Putamen (tissue), 1 donor: ENCODE data around the gene ARMC9.
"Not testable (repeated sequence)": the region's sequence is repeated elsewhere in the genome, so short reads cannot be mapped to it uniquely, and the experiment has no call there.

Experiments
- DNase-seq: peaks from one replicate; pipeline ENCODE4 v3.0.0-alpha.2; 2016; ENCODE audit warnings: low spot score

The ARMC9 gene

GRCh38 chr2:231244382-231245248, 46.2 kb downstream of the ARMC9 start:
- DNase-seq, result no peak

- DNase-seq, result no peak
Measured at GRCh38 chr2:231245249-231246094, 47.0 kb downstream of the ARMC9 start.

- no peak for DNase-seq
Measured at GRCh38 chr2:231246171-231246842, 47.9 kb downstream of the ARMC9 start.

GRCh38 chr2:231250146-231250545, 51.7 kb downstream of the ARMC9 start:
- no peak for DNase-seq

GRCh38 chr2:231250698-231251097, 52.3 kb downstream of the ARMC9 start:
- DNase-seq, result no peak

GRCh38 chr2:231253292-231253691, 54.9 kb downstream of the ARMC9 start:
- DNase-seq, result not testable (repeated sequence)

GRCh38 chr2:231256494-231256893, 58.1 kb downstream of the ARMC9 start:
- no peak for DNase-seq

GRCh38 chr2:231257763-231258162, 59.3 kb downstream of the ARMC9 start:
- DNase-seq, result no peak

- DNase-seq, result no peak
Measured at GRCh38 chr2:231258701-231259100, 60.3 kb downstream of the ARMC9 start.

GRCh38 chr2:231259104-231259503, 60.7 kb downstream of the ARMC9 start:
- no peak for DNase-seq

GRCh38 chr2:231260442-231261208, 62.2 kb downstream of the ARMC9 start:
- DNase-seq, result no peak

- DNase-seq, result no peak
Measured at GRCh38 chr2:231263118-231263831, 64.8 kb downstream of the ARMC9 start.

- DNase-seq, result no peak
Measured at GRCh38 chr2:231270221-231271114, 72.0 kb downstream of the ARMC9 start.

- no peak for DNase-seq
Measured at GRCh38 chr2:231272991-231273390, 74.6 kb downstream of the ARMC9 start.

- no peak for DNase-seq
Measured at GRCh38 chr2:231276987-231277386, 78.6 kb downstream of the ARMC9 start.

- no peak for DNase-seq
Measured at GRCh38 chr2:231277962-231278361, 79.5 kb downstream of the ARMC9 start.

GRCh38 chr2:231278868-231279267, 80.4 kb downstream of the ARMC9 start:
- no peak for DNase-seq

- DNase-seq, result no peak
Measured at GRCh38 chr2:231280846-231281245, 82.4 kb downstream of the ARMC9 start.

- DNase-seq, result no peak
Measured at GRCh38 chr2:231284296-231284695, 85.9 kb downstream of the ARMC9 start.

GRCh38 chr2:231286964-231287363, 88.5 kb downstream of the ARMC9 start:
- DNase-seq, result no peak
